Smooth muscle cell (in vitro differentiated cells): Measurements from ENCODE around the gene CCDC146. TPM values are rescaled to one million over a fixed set of nuclear protein-coding genes. Genes with fewer than 3 reads are reported as not detected.
"Not testable (repeated sequence)": the region's sequence is repeated elsewhere in the genome, so short reads cannot be mapped to it uniquely, and the experiment has no call there.

Experiments used
- DNase-seq: peaks from one replicate; lab custom pipeline; 2025; ENCODE audit not compliant: unreplicated experiment; lab: John Stamatoyannopoulos, UW
- H2AFZ ChIP-seq: fragments of 200-600 bp; sonication (generic); 2 replicates; pipeline ENCODE4 v1.6.0; 2016; ENCODE audit warnings: antibody characterized with exemption, low read depth, mild to moderate bottlenecking
- H3F3A ChIP-seq: fragments of 200-600 bp; sonication (generic); 2 replicates; pipeline ENCODE4 v1.6.0; 2017; ENCODE audit warnings: antibody characterized with exemption, low read depth
- H3K27ac ChIP-seq: fragments of 200-600 bp; sonication (generic); 2 replicates; pipeline ENCODE4 v1.5.1; 2016; ENCODE audit warnings: low read depth, mild to moderate bottlenecking
- H3K27me3 ChIP-seq: fragments of 200-600 bp; sonication (generic); 2 replicates; pipeline ENCODE4 v1.6.1; 2016; ENCODE audit warnings: low read depth, mild to moderate bottlenecking
- H3K36me3 ChIP-seq: fragments of 200-600 bp; sonication (generic); 2 replicates; pipeline ENCODE4 v1.5.1; 2016; ENCODE audit warnings: low read depth
- H3K4me1 ChIP-seq: fragments of 200-600 bp; sonication (generic); 2 replicates; pipeline ENCODE4 v1.5.1; 2016; ENCODE audit warnings: low read depth
- H3K4me2 ChIP-seq: fragments of 200-600 bp; sonication (generic); 2 replicates; pipeline ENCODE4 v1.6.0; 2016; ENCODE audit warnings: mild to moderate bottlenecking
- H3K4me3 ChIP-seq: fragments of 200-600 bp; sonication (generic); 2 replicates; pipeline ENCODE4 v1.5.1; 2016; ENCODE audit warnings: mild to moderate bottlenecking
- H3K79me2 ChIP-seq: fragments of 200-600 bp; sonication (generic); 2 replicates; pipeline ENCODE4 v1.6.0; 2016; ENCODE audit warnings: low read depth, mild to moderate bottlenecking
- H3K9ac ChIP-seq: fragments of 200-600 bp; sonication (generic); 2 replicates; pipeline ENCODE4 v1.6.0; 2016; ENCODE audit warnings: low read depth
- H3K9me3 ChIP-seq: fragments of 200-600 bp; sonication (generic); replicated peaks from 2 replicates; pipeline ENCODE4 v1.5.1; 2016; ENCODE audit warnings: low read depth
- H4K20me1 ChIP-seq: fragments of 200-600 bp; sonication (generic); 2 replicates; pipeline ENCODE4 v1.6.0; 2016; ENCODE audit warnings: low read depth
- WGBS: methylation state at CpG from one replicate; pipeline ENCODE4 v1.1.7; 2016; ENCODE audit warnings: low lambda C conversion rate; 5-methylcytosine and 5-hydroxymethylcytosine counted together
- polyA plus RNA-seq: library from polyadenylated mRNA; unstranded; fragments of >200 nt; fragmentation: Nextera tagmentation; extraction: Ambion mirVana; gene quantifications from 2 replicates; pipeline ENCODE4 v1.2.1, GENCODE V29; 2016
- total RNA-seq: library from RNA; depleted of rRNA; stranded (reverse); fragments of >200 nt; gene quantifications from 2 replicates; pipeline ENCODE4 v1.2.3, GENCODE V29; 2014

CCDC146 gene, protein sequence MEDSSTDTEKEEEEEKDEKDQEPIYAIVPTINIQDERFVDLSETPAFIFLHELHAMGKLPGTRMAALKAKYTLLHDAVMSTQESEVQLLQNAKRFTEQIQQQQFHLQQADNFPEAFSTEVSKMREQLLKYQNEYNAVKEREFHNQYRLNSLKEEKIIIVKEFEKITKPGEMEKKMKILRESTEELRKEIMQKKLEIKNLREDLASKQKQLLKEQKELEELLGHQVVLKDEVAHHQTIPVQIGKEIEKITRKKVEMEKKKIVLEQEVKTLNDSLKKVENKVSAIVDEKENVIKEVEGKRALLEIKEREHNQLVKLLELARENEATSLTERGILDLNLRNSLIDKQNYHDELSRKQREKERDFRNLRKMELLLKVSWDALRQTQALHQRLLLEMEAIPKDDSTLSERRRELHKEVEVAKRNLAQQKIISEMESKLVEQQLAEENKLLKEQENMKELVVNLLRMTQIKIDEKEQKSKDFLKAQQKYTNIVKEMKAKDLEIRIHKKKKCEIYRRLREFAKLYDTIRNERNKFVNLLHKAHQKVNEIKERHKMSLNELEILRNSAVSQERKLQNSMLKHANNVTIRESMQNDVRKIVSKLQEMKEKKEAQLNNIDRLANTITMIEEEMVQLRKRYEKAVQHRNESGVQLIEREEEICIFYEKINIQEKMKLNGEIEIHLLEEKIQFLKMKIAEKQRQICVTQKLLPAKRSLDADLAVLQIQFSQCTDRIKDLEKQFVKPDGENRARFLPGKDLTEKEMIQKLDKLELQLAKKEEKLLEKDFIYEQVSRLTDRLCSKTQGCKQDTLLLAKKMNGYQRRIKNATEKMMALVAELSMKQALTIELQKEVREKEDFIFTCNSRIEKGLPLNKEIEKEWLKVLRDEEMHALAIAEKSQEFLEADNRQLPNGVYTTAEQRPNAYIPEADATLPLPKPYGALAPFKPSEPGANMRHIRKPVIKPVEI
- total RNA-seq = 2.6 and 7.3 TPM in 2 replicates
- 0.77 and 2.3 TPM in 2 replicates for polyA plus RNA-seq

DNA sequence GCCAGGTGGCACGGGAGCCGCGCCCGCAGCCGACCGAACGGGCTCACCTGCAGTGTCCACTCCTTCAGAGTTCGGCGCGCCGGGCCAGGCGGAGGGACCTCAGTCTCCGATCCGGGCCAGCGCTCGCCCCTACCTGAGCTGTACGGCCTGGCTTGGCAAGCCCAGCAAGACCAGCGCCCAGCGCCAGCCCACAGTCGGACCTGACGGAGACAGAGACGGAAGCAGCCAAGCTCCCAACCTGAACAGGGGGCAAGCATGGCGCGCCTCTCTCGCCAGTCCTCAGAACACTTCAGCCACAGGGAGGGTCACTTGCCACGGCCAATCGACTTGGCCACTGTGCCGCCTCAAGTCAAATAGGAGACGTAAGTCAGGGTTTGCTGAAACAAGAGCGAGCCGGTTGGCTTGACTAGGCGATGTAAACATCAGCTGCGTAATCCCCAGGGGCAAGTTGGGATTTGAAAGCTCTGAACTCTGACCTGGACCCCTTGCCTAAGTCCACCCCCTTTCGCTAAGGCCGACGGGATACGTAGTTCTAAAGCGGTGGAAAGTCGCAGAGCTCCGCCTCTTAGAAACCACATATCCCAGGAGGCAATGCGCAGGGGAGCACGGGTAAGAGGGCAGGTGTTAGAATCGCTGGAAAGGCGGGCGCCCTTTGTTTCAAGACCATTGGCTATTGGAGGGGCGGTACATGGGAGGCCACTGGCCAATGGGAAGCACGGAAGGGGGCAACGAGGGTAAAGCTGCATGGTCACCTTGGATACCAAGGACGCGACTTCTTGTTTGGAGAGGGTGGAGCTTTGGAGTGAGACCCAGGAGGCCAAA lies at the start of gene CCDC146:
TSS of gene CCDC146 (plus strand) at position 756 of the 822 bp plus-strand sequence. CDS start 45,054 bp downstream, outside the sequence.
- peak within 1 kb of the TSS; percentile 93 for H3K4me2 ChIP-seq
- H3K27ac ChIP-seq, H3F3A ChIP-seq, H4K20me1 ChIP-seq, H3K36me3 ChIP-seq, H3K4me1 ChIP-seq, H3K9me3 ChIP-seq, H3K27me3 ChIP-seq, H3K79me2 ChIP-seq: not testable (repeated sequence)
- peak within 1 kb of the TSS; percentile 87 for H3K4me3 ChIP-seq
- peak; percentile 77 for DNase-seq
- peak within 1 kb of the TSS; percentile 73 for H3K9ac ChIP-seq
- peak within 1 kb of the TSS; percentile 77 for H2AFZ ChIP-seq
- WGBS = 1% methylated on average over 50 of the region's 50 CpGs

DNA sequence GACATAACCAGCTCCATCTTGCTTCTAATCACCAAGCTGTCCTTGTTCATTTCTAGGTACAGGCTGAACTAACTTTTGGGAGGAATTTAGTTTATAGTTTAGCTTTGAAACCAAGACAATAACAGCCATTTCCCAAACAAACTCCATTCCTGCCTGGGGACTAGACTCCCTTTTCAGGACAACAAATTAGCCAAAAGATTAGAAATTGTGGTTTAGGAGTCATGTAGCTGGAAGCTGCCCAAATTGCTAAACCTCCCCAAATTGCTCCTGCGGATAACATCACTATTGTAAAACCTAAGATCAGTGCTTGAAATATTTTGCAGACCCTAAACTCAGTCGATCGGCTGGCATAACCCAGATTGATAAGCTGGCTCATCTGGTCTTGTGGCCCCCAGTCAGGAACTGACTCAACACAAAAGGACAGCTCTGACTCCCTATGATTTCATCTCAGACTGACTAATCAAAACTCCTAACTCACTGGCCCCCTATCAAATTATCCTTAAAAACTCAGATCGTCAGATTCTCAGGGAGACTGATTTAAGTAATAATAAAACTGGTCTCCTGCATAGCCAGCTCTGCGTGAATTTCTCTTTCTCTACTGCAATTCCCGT lies 47.5 kb upstream of the CCDC146 start:
- DNase-seq, H2AFZ ChIP-seq, H3K27me3 ChIP-seq, H3K4me3 ChIP-seq, H3K36me3 ChIP-seq, H3K9ac ChIP-seq, H4K20me1 ChIP-seq, H3K4me1 ChIP-seq, H3K4me2 ChIP-seq, H3F3A ChIP-seq, H3K79me2 ChIP-seq, H3K27ac ChIP-seq, H3K9me3 ChIP-seq: not testable (repeated sequence)
- WGBS = 89% methylated on average over 4 of the region's 6 CpGs

DNA sequence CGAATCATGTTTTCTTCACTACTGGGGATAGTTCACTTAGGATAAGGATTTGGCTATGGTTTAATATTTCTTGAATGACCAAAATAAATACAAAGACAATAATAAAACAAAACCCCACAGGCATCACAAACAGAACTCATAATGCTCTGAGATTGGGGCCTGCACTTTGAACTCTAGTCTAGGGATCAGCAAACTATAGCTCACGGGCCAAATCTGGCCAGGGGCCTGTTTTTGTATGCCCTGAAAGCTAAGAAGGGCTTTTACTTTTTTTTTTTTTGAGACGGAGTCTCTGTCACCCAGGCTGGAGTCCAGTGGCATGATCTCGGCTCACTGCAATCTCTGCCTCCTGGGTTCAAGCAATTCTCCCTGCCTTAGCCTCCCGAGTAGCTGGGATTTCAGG lies 45.4 kb upstream of the CCDC146 start:
- WGBS = 98% methylated on average over 5 of the region's 5 CpGs
- not testable (repeated sequence) for H3K27me3 ChIP-seq, DNase-seq, H3K79me2 ChIP-seq, H3K4me2 ChIP-seq, H2AFZ ChIP-seq, H3K9ac ChIP-seq, H3K36me3 ChIP-seq, H3K4me1 ChIP-seq, H4K20me1 ChIP-seq, H3K4me3 ChIP-seq, H3K27ac ChIP-seq, H3F3A ChIP-seq, H3K9me3 ChIP-seq

DNA sequence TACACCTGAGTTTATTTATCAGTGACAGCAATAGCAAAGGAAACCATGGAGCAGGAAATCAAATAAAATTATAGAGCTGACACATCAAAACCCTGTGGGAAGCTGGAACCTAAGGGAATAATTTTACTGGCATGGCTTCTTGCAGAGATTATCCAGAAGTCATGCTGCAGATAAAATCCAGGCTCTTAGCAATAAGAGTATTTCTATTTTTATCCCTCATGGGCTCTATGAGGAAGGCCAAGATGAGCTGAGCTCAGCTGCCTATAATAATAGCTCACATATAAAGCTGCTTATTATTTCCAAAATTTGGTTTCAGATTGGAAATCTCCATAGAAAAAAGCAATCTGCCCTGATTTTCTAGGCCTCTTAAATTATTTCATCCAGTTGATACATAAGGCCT lies 43.3 kb upstream of the CCDC146 start:
- not testable (repeated sequence) for H3K27ac ChIP-seq, H3K4me1 ChIP-seq, H4K20me1 ChIP-seq, H3K4me3 ChIP-seq, H3K27me3 ChIP-seq, H3K9ac ChIP-seq, DNase-seq, H3F3A ChIP-seq, H3K9me3 ChIP-seq, H3K4me2 ChIP-seq, H2AFZ ChIP-seq, H3K79me2 ChIP-seq, H3K36me3 ChIP-seq

DNA sequence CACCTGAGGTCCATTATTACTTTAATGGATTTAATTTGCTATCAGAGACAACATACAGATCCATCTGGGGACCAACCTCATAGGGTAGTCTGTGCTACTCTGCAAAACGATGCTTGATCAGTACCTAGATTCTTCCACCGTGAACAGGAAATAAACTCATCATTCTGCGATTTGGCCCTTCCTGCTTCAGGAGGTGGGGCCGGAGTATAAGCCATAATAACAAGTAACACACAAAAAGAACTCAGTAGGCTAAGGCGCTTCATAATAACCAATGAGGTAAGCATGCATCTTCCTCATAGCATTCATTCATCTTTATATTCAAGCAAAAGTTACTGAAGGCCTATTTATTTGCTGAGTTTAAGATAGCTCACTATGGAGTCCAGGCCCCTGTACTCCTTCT lies 42.8 kb upstream of the CCDC146 start:
- DNase-seq, H3K36me3 ChIP-seq, H3K4me2 ChIP-seq, H2AFZ ChIP-seq, H3K4me3 ChIP-seq, H3K27ac ChIP-seq, H3K79me2 ChIP-seq, H3F3A ChIP-seq, H3K4me1 ChIP-seq, H3K27me3 ChIP-seq, H3K9me3 ChIP-seq, H4K20me1 ChIP-seq, H3K9ac ChIP-seq: not testable (repeated sequence)
- 88% methylated on average over 5 of the region's 5 CpGs for WGBS

DNA sequence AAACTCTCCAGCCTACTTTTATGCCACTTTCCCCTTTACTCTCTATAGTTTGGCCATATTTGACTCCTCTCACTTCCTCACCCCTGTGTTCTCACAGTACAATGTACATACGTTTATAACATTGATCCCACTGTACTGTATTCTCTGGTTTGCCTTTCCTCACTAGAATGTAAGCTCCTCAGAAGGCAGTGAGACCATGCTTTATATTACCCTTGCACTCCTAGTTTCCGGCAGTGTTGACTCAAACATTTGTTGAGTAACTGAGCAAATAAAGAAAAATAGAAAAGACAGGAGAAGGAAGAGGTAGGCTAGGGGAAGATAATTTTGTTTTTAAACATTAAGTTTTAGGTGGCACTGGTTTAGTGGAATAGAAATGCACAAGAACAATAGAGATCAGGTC lies 42.2 kb upstream of the CCDC146 start:
- not testable (repeated sequence) for H3K4me3 ChIP-seq, H3K27me3 ChIP-seq, H3F3A ChIP-seq, H3K4me2 ChIP-seq, H3K36me3 ChIP-seq, H3K4me1 ChIP-seq, H2AFZ ChIP-seq, H3K9me3 ChIP-seq, H3K79me2 ChIP-seq, H4K20me1 ChIP-seq, H3K9ac ChIP-seq, H3K27ac ChIP-seq, DNase-seq
- 79% methylated on average over 2 of the region's 2 CpGs for WGBS

DNA sequence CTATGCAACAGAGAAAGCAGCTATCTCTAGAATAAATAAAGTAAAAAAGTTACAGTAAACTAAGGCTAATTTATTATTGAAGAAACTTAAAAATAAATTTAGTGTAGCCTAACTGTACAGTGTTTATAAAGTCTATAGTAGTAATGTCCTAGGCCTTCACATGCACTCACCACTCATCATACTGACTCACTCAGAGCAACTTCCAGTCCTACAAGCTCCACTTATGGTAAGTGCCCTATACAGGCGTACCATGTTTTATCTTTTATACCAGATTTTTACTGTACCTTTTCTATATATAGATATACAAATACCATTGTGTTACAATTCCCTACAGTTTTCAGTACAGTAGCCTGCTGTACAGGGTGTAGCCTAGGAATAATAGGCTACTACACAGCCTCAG lies 40.2 kb upstream of the CCDC146 start:
- H3K9me3 ChIP-seq, H3K79me2 ChIP-seq, H4K20me1 ChIP-seq, H3K4me2 ChIP-seq, H3K27ac ChIP-seq, H2AFZ ChIP-seq, DNase-seq, H3K9ac ChIP-seq, H3K4me3 ChIP-seq, H3F3A ChIP-seq, H3K36me3 ChIP-seq, H3K27me3 ChIP-seq, H3K4me1 ChIP-seq: not testable (repeated sequence)
- 90% methylated on average over 1 of the region's 1 CpG for WGBS
